OCI-LY3 (cell line): Measurements from ENCODE around the gene NFIA.

Experiments
- H2AFZ ChIP-seq: fragments of 200-600, 300-600 bp; shearing (Covaris generic); 2 replicates; pipeline ENCODE4 v1.6.0; 2014; ENCODE audit warnings: antibody characterized with exemption, low read depth, low read length
- H3K27ac ChIP-seq: fragments of 200-600, 300-600 bp; sonication (generic); 2 replicates; pipeline ENCODE4 v1.5.1; 2014; ENCODE audit warnings: mild to moderate bottlenecking, low read length, moderate library complexity, mixed read lengths
- H3K27me3 ChIP-seq: fragments of 200-600, 300-600 bp; sonication (generic); 2 replicates; pipeline ENCODE4 v1.6.1; 2014; ENCODE audit warnings: low read depth, low read length, mixed read lengths
- H3K36me3 ChIP-seq: fragments of 200-600, 300-600 bp; sonication (generic); replicated peaks from 2 replicates; pipeline ENCODE3; 2014; ENCODE audit warnings: low read depth, low read length, mixed read lengths
- H3K4me1 ChIP-seq: fragments of 300-600, 200-600 bp; sonication (generic); 2 replicates; pipeline ENCODE4 v1.6.1; 2014; ENCODE audit warnings: low read length, mixed read lengths
- H3K4me2 ChIP-seq: fragments of 200-600, 300-600 bp; sonication (generic); 2 replicates; pipeline ENCODE4 v1.6.1; 2014; ENCODE audit warnings: low read length, mixed read lengths
- H3K4me3 ChIP-seq: fragments of 300-600, 200-600 bp; sonication (generic); 2 replicates; pipeline ENCODE4 v1.5.1; 2014; ENCODE audit warnings: antibody characterized with exemption, mild to moderate bottlenecking, low read length, moderate library complexity
- H3K79me2 ChIP-seq: fragments of 300-600, 200-600 bp; shearing (Covaris generic); 2 replicates; pipeline ENCODE4 v1.6.1; 2014; ENCODE audit warnings: mild to moderate bottlenecking, low read length, mixed read lengths
- H3K9ac ChIP-seq: fragments of 300-600, 200-600 bp; shearing (Covaris generic); 2 replicates; pipeline ENCODE4 v1.6.0; 2014; ENCODE audit warnings: mild to moderate bottlenecking, low read length, moderate library complexity
- H3K9me3 ChIP-seq: fragments of 200-600, 300-600 bp; shearing (Covaris generic); 2 replicates; pipeline ENCODE4 v1.6.1; 2014; ENCODE audit warnings: low read length, mixed read lengths; ENCODE audit not compliant: insufficient read depth
- H4K20me1 ChIP-seq: fragments of 200-600, 300-600 bp; sonication (generic); 2 replicates; pipeline ENCODE4 v1.6.1; 2016; ENCODE audit warnings: low read length, mixed read lengths; ENCODE audit not compliant: insufficient read depth
- EZH2phosphoT487 ChIP-seq: fragments of 200-600 bp; shearing (Covaris generic); IDR thresholded peaks from 2 replicates; pipeline ENCODE4 v1.6.1; 2018; ENCODE audit warnings: antibody characterized with exemption, mixed run types, low read depth
- TF ChIP-seq, protein P1 (sequence below): fragments of 200-600, 300-600 bp; sonication (generic); IDR thresholded peaks from 2 replicates; pipeline ENCODE4 v1.5.1; 2014; ENCODE audit warnings: antibody characterized with exemption, low read length, low read depth

NFIA gene

DNA sequence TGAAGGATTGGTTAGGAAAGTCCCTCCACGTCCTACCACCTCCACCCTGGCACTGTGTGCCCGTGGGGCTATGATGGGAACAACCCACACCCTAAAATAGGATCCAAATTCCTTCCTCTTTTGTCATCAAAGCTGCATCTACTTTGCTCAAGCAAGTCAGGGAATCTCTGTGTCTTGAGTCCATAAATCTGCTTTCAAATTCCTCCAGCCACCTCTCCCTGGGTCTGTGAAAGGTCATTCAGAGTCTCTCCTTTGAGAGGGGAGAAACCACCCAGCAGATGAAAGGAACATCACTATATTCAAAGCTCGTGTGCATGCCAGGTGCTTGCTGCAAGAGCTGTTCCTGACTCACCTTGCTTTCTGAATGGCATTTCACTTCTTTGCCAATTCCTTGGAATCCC lies 399.0 kb downstream of the NFIA start:
- Histone ChIP-seq H3K27ac (no peak overlapping the region), H3K9ac (no peak overlapping the region), H3K4me3 (no peak overlapping the region), H3K4me1 (no peaks in the 10 kb centered on the region), H2AFZ (no peak overlapping the region), H3K4me2 (no peak overlapping the region), H3K79me2 (no peaks in the 10 kb centered on the region), H3K36me3 (no peaks in the 10 kb centered on the region), H3K27me3 (peaks cover 5% of the 10 kb centered on the region; the same call in 1 of the 2 replicates), H3K9me3 (no peaks in the 10 kb centered on the region), H4K20me1 (no peaks in the 10 kb centered on the region)
- TF ChIP-seq EZH2phosphoT487: no peak
- TF ChIP-seq, protein P1, sequence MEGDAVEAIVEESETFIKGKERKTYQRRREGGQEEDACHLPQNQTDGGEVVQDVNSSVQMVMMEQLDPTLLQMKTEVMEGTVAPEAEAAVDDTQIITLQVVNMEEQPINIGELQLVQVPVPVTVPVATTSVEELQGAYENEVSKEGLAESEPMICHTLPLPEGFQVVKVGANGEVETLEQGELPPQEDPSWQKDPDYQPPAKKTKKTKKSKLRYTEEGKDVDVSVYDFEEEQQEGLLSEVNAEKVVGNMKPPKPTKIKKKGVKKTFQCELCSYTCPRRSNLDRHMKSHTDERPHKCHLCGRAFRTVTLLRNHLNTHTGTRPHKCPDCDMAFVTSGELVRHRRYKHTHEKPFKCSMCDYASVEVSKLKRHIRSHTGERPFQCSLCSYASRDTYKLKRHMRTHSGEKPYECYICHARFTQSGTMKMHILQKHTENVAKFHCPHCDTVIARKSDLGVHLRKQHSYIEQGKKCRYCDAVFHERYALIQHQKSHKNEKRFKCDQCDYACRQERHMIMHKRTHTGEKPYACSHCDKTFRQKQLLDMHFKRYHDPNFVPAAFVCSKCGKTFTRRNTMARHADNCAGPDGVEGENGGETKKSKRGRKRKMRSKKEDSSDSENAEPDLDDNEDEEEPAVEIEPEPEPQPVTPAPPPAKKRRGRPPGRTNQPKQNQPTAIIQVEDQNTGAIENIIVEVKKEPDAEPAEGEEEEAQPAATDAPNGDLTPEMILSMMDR: no peak

DNA sequence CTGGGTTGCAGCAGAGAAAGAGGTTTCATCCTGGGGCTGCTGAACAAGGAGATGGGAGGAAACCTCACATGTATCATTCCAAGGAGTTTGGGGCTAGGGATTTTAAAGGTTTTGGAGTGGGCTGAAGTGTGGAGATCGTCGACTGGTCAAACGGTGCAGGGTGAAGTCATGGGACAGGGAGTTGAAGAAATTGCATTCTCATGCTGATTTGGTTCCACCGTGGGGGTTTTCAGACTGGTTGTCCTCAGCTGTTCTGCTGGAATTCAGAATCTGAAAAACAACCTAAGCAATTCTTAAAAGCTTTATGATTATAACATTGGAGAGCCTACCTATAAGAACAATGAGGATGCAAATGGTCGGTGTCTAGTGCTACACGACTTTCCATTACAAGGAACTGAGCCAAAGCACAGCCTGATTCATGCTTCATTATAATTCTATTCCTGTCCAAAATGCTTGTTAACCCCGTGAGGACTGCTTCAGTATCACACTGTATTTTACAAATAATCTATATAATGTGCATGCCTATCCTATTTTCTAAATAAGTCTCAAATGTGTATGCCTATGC lies 399.9 kb downstream of the NFIA start:
- Histone ChIP-seq H4K20me1 (no peaks in the 10 kb centered on the region), H3K27ac (no peak overlapping the region), H3K4me2 (no peak overlapping the region), H3K36me3 (no peaks in the 10 kb centered on the region), H2AFZ (no peak overlapping the region), H3K79me2 (no peaks in the 10 kb centered on the region), H3K4me1 (no peaks in the 10 kb centered on the region), H3K9me3 (no peaks in the 10 kb centered on the region), H3K4me3 (no peak overlapping the region), H3K9ac (no peak overlapping the region), H3K27me3 (peaks cover 5% of the 10 kb centered on the region; the same call in 1 of the 2 replicates)
- TF ChIP-seq EZH2phosphoT487: no peak
- TF ChIP-seq, protein P1: no peak

DNA sequence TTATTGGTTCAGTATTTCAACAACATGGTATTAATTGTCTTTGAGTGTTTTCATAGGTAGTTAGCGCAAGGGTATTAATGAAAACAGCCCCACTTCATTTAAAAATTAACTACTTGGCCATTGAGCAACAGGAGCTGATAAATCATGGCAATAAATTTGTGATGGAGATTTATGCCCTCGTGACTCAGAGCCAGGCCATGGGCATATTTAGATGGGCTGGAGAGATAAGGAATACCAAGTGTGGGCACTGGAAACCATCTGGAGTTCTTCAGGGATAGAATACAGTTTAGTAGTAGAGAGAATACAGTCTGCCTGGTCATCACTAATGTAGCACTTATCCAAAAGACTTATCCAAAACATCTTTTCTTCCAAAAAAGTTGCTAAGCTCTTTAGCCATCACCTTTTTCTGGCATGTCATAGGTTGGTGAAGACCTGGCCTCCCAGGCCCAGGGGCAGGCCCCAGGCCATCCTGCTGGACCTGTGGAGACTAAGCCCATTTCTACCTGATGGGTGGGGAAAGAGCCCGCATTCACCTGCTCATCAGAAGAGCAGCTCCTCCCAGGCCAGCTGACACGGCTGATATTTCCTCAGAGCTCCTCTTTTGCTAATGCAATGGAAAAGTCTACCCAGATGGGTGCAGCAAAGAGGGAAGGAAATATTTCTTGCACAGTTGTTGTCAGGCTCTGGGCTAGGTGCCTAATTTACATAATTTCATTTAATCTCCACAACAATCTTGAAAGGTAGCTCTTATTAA lies 404.6 kb downstream of the NFIA start:
- no peak overlapping the region for H3K4me3 ChIP-seq
- H3K27ac ChIP-seq: no peak overlapping the region
- no peaks in the 10 kb centered on the region for H3K9me3 ChIP-seq
- no peaks in the 10 kb centered on the region for H3K79me2 ChIP-seq
- TF ChIP-seq, protein P1: no peak
- no peak for TF ChIP-seq EZH2phosphoT487
- no peaks in the 10 kb centered on the region for H3K36me3 ChIP-seq
- H3K4me2 ChIP-seq: no peak overlapping the region
- H3K27me3 ChIP-seq: no peaks in the 10 kb centered on the region
- H3K4me1 ChIP-seq: no peaks in the 10 kb centered on the region
- no peak overlapping the region for H2AFZ ChIP-seq
- no peak overlapping the region for H3K9ac ChIP-seq
- no peaks in the 10 kb centered on the region for H4K20me1 ChIP-seq

DNA sequence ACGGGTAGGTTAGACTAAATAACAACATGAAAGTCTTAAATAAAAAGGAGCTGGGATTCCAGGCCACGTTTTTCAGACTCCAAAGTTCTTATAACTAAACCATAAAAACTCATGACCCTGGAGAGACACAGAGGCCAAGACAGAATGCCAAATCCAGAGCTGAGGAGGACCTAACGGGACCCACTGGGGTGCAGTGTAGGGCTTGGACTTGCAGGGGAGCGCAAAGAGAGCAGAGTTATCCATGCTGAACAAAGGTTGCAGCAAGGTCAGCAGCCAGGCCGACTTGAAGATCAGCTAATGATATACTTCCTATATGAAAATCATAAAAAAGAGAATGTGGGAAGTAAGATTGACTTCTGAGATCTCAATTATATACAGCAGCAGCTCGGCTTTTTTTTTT lies 405.4 kb downstream of the NFIA start:
- H3K79me2 ChIP-seq: no peaks in the 10 kb centered on the region
- H3K9me3 ChIP-seq: no peaks in the 10 kb centered on the region
- H3K4me2 ChIP-seq: no peak overlapping the region
- no peak overlapping the region for H2AFZ ChIP-seq
- no peak overlapping the region for H3K27ac ChIP-seq
- H3K4me1 ChIP-seq: no peaks in the 10 kb centered on the region
- no peak overlapping the region for H3K9ac ChIP-seq
- TF ChIP-seq, protein P1: no peak
- TF ChIP-seq EZH2phosphoT487: no peak
- H3K4me3 ChIP-seq: no peak overlapping the region
- no peaks in the 10 kb centered on the region for H3K27me3 ChIP-seq
- H3K36me3 ChIP-seq: no peaks in the 10 kb centered on the region
- H4K20me1 ChIP-seq: no peaks in the 10 kb centered on the region
